Glutamatergic neuron (in vitro differentiated cells): ENCODE data around the gene TPPP. TPM values are rescaled to one million over a fixed set of nuclear protein-coding genes. Genes with fewer than 3 reads are reported as not detected.
A peak's percentile ranks its signal among the peaks of the same experiment; 100 is the strongest.

Experiments used
- DNase-seq: peaks from one replicate; pipeline ENCODE4 v3.0.0; 2022
- H3K27ac Mint-ChIP-seq: one replicate; pipeline ENCODE4 v1.8.0; 2020; ENCODE audit warnings: mild to moderate bottlenecking, mixed read lengths, inconsistent platforms; ENCODE audit not compliant: unreplicated experiment
- H3K27me3 Mint-ChIP-seq: one replicate; pipeline ENCODE4 v1.8.0; 2020; ENCODE audit warnings: mild to moderate bottlenecking, moderate library complexity, mixed read lengths, inconsistent platforms; ENCODE audit not compliant: unreplicated experiment
- H3K36me3 Mint-ChIP-seq: one replicate; pipeline ENCODE4 v1.8.0; 2020; ENCODE audit warnings: mild to moderate bottlenecking, mixed read lengths, inconsistent platforms; ENCODE audit not compliant: unreplicated experiment
- H3K4me1 Mint-ChIP-seq: one replicate; pipeline ENCODE4 v1.8.0; 2020; ENCODE audit warnings: mild to moderate bottlenecking, low read depth, mixed read lengths, inconsistent platforms; ENCODE audit not compliant: unreplicated experiment
- H3K4me3 Mint-ChIP-seq: one replicate; pipeline ENCODE4 v1.8.0; 2020; ENCODE audit warnings: mild to moderate bottlenecking, mixed read lengths, inconsistent platforms; ENCODE audit not compliant: unreplicated experiment
- H3K9me3 Mint-ChIP-seq: one replicate; pipeline ENCODE4 v1.8.0; 2020; ENCODE audit warnings: mild to moderate bottlenecking, moderate library complexity, mixed read lengths, inconsistent platforms; ENCODE audit not compliant: unreplicated experiment
- total RNA-seq: library from RNA; stranded (reverse); fragmentation: NEBNext Ultra II Directional; extraction: Animal tissue kit (Norgen Biotek cat#: 25700); gene quantifications from one replicate; pipeline ENCODE4 v1.2.1, GENCODE V29; 2021; ENCODE audit not compliant: unreplicated experiment
- TF ChIP-seq, protein P1 (sequence below): fragments of 200-600 bp; sonication (generic); IDR thresholded peaks from one replicate; pipeline ENCODE4 v1.5.0; 2021; ENCODE audit not compliant: partially characterized antibody, unreplicated experiment

TPPP gene
- total RNA-seq, 1 donor from 2014 or later, result 44.5 TPM

- H3K27ac Mint-ChIP-seq, result no peak overlapping the region
- peaks cover 26% of the 10 kb centered on the region for H3K9me3 Mint-ChIP-seq
Measured at GRCh38 chr5:658103-658502, 35.0 kb downstream of the TPPP start.

DNA sequence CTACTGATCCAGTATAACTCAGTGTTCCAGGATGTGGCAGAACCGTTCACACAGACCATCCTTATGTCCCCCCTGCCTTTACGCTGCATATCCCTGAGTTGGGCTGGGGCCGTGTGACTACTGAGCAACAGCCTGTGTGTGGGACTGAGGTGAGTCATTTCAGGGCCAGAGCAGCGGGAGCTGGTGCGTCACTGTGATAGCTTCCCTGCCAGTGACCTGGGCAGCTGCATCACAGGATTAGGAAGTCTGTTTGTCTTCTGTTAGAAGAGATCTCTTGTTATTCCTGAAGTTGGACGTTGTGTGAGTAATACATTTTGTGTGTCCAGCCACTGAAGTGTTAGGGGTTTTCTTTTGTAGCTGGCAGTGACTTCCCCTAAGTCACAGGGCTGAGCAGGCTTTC is 35.6 kb downstream of the TPPP start:
- Mint-ChIP-seq H3K9me3 (peaks cover 25% of the 10 kb centered on the region), H3K4me1 (no peaks in the 10 kb centered on the region), H3K36me3 (peaks cover 48% of the 10 kb centered on the region), H3K27ac (no peak overlapping the region), H3K4me3 (no peak overlapping the region), H3K27me3 (peaks cover 9% of the 10 kb centered on the region)
- TF ChIP-seq, protein P1, sequence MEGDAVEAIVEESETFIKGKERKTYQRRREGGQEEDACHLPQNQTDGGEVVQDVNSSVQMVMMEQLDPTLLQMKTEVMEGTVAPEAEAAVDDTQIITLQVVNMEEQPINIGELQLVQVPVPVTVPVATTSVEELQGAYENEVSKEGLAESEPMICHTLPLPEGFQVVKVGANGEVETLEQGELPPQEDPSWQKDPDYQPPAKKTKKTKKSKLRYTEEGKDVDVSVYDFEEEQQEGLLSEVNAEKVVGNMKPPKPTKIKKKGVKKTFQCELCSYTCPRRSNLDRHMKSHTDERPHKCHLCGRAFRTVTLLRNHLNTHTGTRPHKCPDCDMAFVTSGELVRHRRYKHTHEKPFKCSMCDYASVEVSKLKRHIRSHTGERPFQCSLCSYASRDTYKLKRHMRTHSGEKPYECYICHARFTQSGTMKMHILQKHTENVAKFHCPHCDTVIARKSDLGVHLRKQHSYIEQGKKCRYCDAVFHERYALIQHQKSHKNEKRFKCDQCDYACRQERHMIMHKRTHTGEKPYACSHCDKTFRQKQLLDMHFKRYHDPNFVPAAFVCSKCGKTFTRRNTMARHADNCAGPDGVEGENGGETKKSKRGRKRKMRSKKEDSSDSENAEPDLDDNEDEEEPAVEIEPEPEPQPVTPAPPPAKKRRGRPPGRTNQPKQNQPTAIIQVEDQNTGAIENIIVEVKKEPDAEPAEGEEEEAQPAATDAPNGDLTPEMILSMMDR, result no peak
- no peak for DNase-seq

More at GRCh38 chr5:658103-658502, 35.0 kb downstream of the TPPP start:
- Mint-ChIP-seq H3K4me3 (no peak overlapping the region), H3K36me3 (peaks cover 48% of the 10 kb centered on the region), H3K27me3 (peaks cover 9% of the 10 kb centered on the region), H3K4me1 (no peaks in the 10 kb centered on the region)
- DNase-seq, result peak; percentile 15
- TF ChIP-seq, protein P1, result no peak

DNA sequence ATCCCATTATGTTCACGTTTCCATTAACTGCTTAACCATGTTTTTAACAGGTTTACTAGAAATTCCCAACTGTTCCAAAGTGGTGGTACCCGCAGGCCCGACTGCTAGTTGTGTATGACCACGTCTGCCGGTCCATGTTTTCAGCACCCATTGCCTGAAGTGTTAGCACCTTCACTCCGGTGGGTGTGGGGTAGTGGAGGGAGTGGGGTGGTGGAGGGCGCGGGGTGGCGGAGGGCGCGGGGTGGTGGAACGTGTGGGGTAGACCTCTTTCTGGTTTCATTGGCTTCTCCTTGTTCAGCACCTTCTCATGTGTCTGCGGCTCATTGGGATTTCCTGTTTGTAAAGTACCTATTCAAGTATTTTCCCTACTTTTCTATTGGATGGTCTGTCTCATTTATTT is 37.7 kb downstream of the TPPP start:
- no peak for DNase-seq
- H3K27ac Mint-ChIP-seq, result no peak overlapping the region
- H3K9me3 Mint-ChIP-seq, result peaks cover 21% of the 10 kb centered on the region
- H3K27me3 Mint-ChIP-seq, result peaks cover 10% of the 10 kb centered on the region
- no peak overlapping the region for H3K4me3 Mint-ChIP-seq
- TF ChIP-seq, protein P1, result no peak
- peaks cover 40% of the 10 kb centered on the region for H3K36me3 Mint-ChIP-seq
- no peaks in the 10 kb centered on the region for H3K4me1 Mint-ChIP-seq

- Mint-ChIP-seq H3K36me3 (peaks cover 28% of the 10 kb centered on the region), H3K27ac (no peak overlapping the region)
Measured at GRCh38 chr5:654071-654778, 38.9 kb downstream of the TPPP start.

GRCh38 chr5:652773-653350 is 40.3 kb downstream of the TPPP start:
- H3K9me3 Mint-ChIP-seq, result peaks cover 14% of the 10 kb centered on the region
- H3K4me1 Mint-ChIP-seq, result no peaks in the 10 kb centered on the region
- TF ChIP-seq, protein P1, result no peak
- no peak for DNase-seq
- H3K27ac Mint-ChIP-seq, result no peak overlapping the region
- peaks cover 9% of the 10 kb centered on the region for H3K27me3 Mint-ChIP-seq
- peaks cover 19% of the 10 kb centered on the region for H3K36me3 Mint-ChIP-seq
- H3K4me3 Mint-ChIP-seq, result no peak overlapping the region

More at GRCh38 chr5:654071-654778, 38.9 kb downstream of the TPPP start:
- no peak for DNase-seq
- H3K9me3 Mint-ChIP-seq, result peaks cover 16% of the 10 kb centered on the region
- TF ChIP-seq, protein P1, result no peak
- no peak overlapping the region for H3K4me3 Mint-ChIP-seq
- H3K27me3 Mint-ChIP-seq, result peaks cover 10% of the 10 kb centered on the region
- no peaks in the 10 kb centered on the region for H3K4me1 Mint-ChIP-seq
